Measurements from ENCODE around the gene CFAP97.
"Not testable (repeated sequence)": the region's sequence is repeated elsewhere in the genome, so short reads cannot be mapped to it uniquely, and the experiment has no call there.

The CFAP97 gene

GRCh38 chr4:185246453-185246852 lies 42.7 kb upstream of the CFAP97 start:
- no peak for TF ChIP-seq CTCF (IDR thresholded peaks at IDR 0.05)
- no peaks in the 10 kb centered on the region for H3K27me3 ChIP-seq (ENCODE audit: control insufficient read depth, insufficient read depth, low read length)
- H3K36me3 ChIP-seq (ENCODE audit: control insufficient read depth, insufficient read depth, low read length), result no peaks in the 10 kb centered on the region
- H3K4me2 ChIP-seq (ENCODE audit: low read length), result no peak overlapping the region
- H3K4me3 ChIP-seq (ENCODE audit: low read depth, low read length), result no peak overlapping the region
- H3K9me3 ChIP-seq (ENCODE audit: control insufficient read depth, low read length), result no peaks in the 10 kb centered on the region
- no peaks in the 10 kb centered on the region for H3K79me2 ChIP-seq
- no peaks in the 10 kb centered on the region for H3K4me1 ChIP-seq
- H2AFZ ChIP-seq, result no peak overlapping the region
- H3K27ac ChIP-seq, result no peak overlapping the region
- H3K9ac ChIP-seq, result no peak overlapping the region

- no peak overlapping the region for H3K4me2 ChIP-seq (ENCODE audit: low read length)
- no peaks in the 10 kb centered on the region for H3K36me3 ChIP-seq (ENCODE audit: control insufficient read depth, insufficient read depth, low read length)
- no peaks in the 10 kb centered on the region for H3K79me2 ChIP-seq
- no peak overlapping the region for H3K4me3 ChIP-seq (ENCODE audit: low read depth, low read length)
- H3K4me1 ChIP-seq, result no peaks in the 10 kb centered on the region
- no peak overlapping the region for H2AFZ ChIP-seq
- no peaks in the 10 kb centered on the region for H3K27me3 ChIP-seq (ENCODE audit: control insufficient read depth, insufficient read depth, low read length)
- TF ChIP-seq CTCF (IDR thresholded peaks at IDR 0.05), result no peak
- no peak overlapping the region for H3K9ac ChIP-seq
- no peak overlapping the region for H3K27ac ChIP-seq
- H3K9me3 ChIP-seq (ENCODE audit: control insufficient read depth, low read length), result no peaks in the 10 kb centered on the region
Measured at GRCh38 chr4:185244763-185245162, 41.0 kb upstream of the CFAP97 start.

- no peak for TF ChIP-seq CTCF (IDR thresholded peaks at IDR 0.05)
- Histone ChIP-seq H3K4me2 (ENCODE audit: low read length) (no peak overlapping the region), H3K4me1 (no peaks in the 10 kb centered on the region), H3K79me2 (no peaks in the 10 kb centered on the region), H3K9ac (no peak overlapping the region), H3K9me3 (ENCODE audit: control insufficient read depth, low read length) (no peaks in the 10 kb centered on the region), H3K27me3 (ENCODE audit: control insufficient read depth, insufficient read depth, low read length) (no peaks in the 10 kb centered on the region), H3K27ac (no peak overlapping the region), H3K4me3 (ENCODE audit: low read depth, low read length) (no peak overlapping the region), H2AFZ (no peak overlapping the region), H3K36me3 (ENCODE audit: control insufficient read depth, insufficient read depth, low read length) (no peaks in the 10 kb centered on the region)
Measured at GRCh38 chr4:185243879-185244278, 40.1 kb upstream of the CFAP97 start.

GRCh38 chr4:185242749-185243533 lies 39.1 kb upstream of the CFAP97 start:
- no peaks in the 10 kb centered on the region for H3K4me1 ChIP-seq
- no peak for TF ChIP-seq CTCF (IDR thresholded peaks at IDR 0.05)

GRCh38 chr4:185240486-185240885 lies 36.7 kb upstream of the CFAP97 start:
- not testable (repeated sequence) for H3K9ac ChIP-seq; H3K27me3 ChIP-seq (ENCODE audit: control insufficient read depth, insufficient read depth, low read length); H3K4me2 ChIP-seq (ENCODE audit: low read length); H2AFZ ChIP-seq; H3K9me3 ChIP-seq (ENCODE audit: control insufficient read depth, low read length); H3K79me2 ChIP-seq; H3K36me3 ChIP-seq (ENCODE audit: control insufficient read depth, insufficient read depth, low read length); H3K4me1 ChIP-seq; H3K27ac ChIP-seq; H3K4me3 ChIP-seq (ENCODE audit: low read depth, low read length)

More at GRCh38 chr4:185242749-185243533, 39.1 kb upstream of the CFAP97 start:
- no peak overlapping the region for H3K4me2 ChIP-seq (ENCODE audit: low read length)
- no peaks in the 10 kb centered on the region for H3K36me3 ChIP-seq (ENCODE audit: control insufficient read depth, insufficient read depth, low read length)
- no peaks in the 10 kb centered on the region for H3K27me3 ChIP-seq (ENCODE audit: control insufficient read depth, insufficient read depth, low read length)
- no peak overlapping the region for H3K27ac ChIP-seq
- no peak overlapping the region for H3K9ac ChIP-seq
- H3K4me3 ChIP-seq (ENCODE audit: low read depth, low read length), result no peak overlapping the region
- peaks cover 3% of the 10 kb centered on the region for H3K79me2 ChIP-seq
- H2AFZ ChIP-seq, result no peak overlapping the region
- no peaks in the 10 kb centered on the region for H3K9me3 ChIP-seq (ENCODE audit: control insufficient read depth, low read length)
